GM18508 (cell line): ENCODE data around the gene GALNT17.

ENCODE experiments used
- ATAC-seq: cut with Tn5 transposase; IDR thresholded peaks from one replicate; pipeline ENCODE4 v1.9.1; 2021; ENCODE audit warnings: moderate number of reproducible peaks; ENCODE audit not compliant: insufficient read depth, unreplicated experiment

Gene GALNT17

GRCh38 chr7:71326595-71326994 is 194.7 kb downstream of the GALNT17 start:
- no peak for ATAC-seq

GRCh38 chr7:71327946-71328345 is 196.0 kb downstream of the GALNT17 start:
- no peak for ATAC-seq

- no peak for ATAC-seq
Measured at GRCh38 chr7:71329030-71329660, 197.2 kb downstream of the GALNT17 start.

GRCh38 chr7:71332207-71332606 is 200.3 kb downstream of the GALNT17 start:
- ATAC-seq, result no peak

- no peak for ATAC-seq
Measured at GRCh38 chr7:71334541-71334940, 202.6 kb downstream of the GALNT17 start.

GRCh38 chr7:71338866-71339265 is 206.9 kb downstream of the GALNT17 start:
- ATAC-seq, result no peak

- no peak for ATAC-seq
Measured at GRCh38 chr7:71339924-71340323, 208.0 kb downstream of the GALNT17 start.

- ATAC-seq, result no peak
Measured at GRCh38 chr7:71342202-71342601, 210.3 kb downstream of the GALNT17 start.

- ATAC-seq, result no peak
Measured at GRCh38 chr7:71343039-71343438, 211.1 kb downstream of the GALNT17 start.

- ATAC-seq, result no peak
Measured at GRCh38 chr7:71343892-71344291, 211.9 kb downstream of the GALNT17 start.

- ATAC-seq, result no peak
Measured at GRCh38 chr7:71345117-71345884, 213.4 kb downstream of the GALNT17 start.

- ATAC-seq, result no peak
Measured at GRCh38 chr7:71348821-71349681, 217.1 kb downstream of the GALNT17 start.

GRCh38 chr7:71349682-71350481 is 217.9 kb downstream of the GALNT17 start:
- no peak for ATAC-seq

GRCh38 chr7:71350680-71351079 is 218.7 kb downstream of the GALNT17 start:
- ATAC-seq, result no peak

GRCh38 chr7:71354716-71355115 is 222.8 kb downstream of the GALNT17 start:
- ATAC-seq, result no peak

GRCh38 chr7:71361451-71362032 is 229.6 kb downstream of the GALNT17 start:
- ATAC-seq, result no peak

GRCh38 chr7:71362240-71362639 is 230.3 kb downstream of the GALNT17 start:
- ATAC-seq, result no peak

- ATAC-seq, result no peak
Measured at GRCh38 chr7:71363223-71363622, 231.3 kb downstream of the GALNT17 start.

GRCh38 chr7:71363627-71364026 is 231.7 kb downstream of the GALNT17 start:
- no peak for ATAC-seq

GRCh38 chr7:71364551-71364950 is 232.6 kb downstream of the GALNT17 start:
- no peak for ATAC-seq
